GM12872 (cell line): ENCODE results near the gene PCSK4.
A peak's percentile ranks its signal among the peaks of the same experiment; 100 is the strongest.

Experiments used
- CTCF ChIP-seq: IDR thresholded peaks from 3 replicates; pipeline ENCODE4 v1.5.1; 2011; ENCODE audit warnings: low read depth, mild to moderate bottlenecking, low read length, moderate library complexity; ENCODE audit not compliant: insufficient read depth

PCSK4 gene

GRCh38 chr19:1516395-1516753 is 26.2 kb upstream of the PCSK4 start:
- TF ChIP-seq CTCF, result no peak

GRCh38 chr19:1514986-1515721 is 25.0 kb upstream of the PCSK4 start:
- no peak for TF ChIP-seq CTCF

- TF ChIP-seq CTCF, result no peak
Observed at GRCh38 chr19:1514295-1514661, 24.1 kb upstream of the PCSK4 start.

- peak; percentile 60 for TF ChIP-seq CTCF
Observed at GRCh38 chr19:1513499-1514294, 23.5 kb upstream of the PCSK4 start.

- TF ChIP-seq CTCF, result no peak
Observed at GRCh38 chr19:1512671-1513498, 22.7 kb upstream of the PCSK4 start, which contains the start of gene ADAMTSL5. TSS of gene ADAMTSL5 (minus strand) at chr19:1513019. CDS start at chr19:1510943, 2,076 bp downstream.

- no peak for TF ChIP-seq CTCF
Observed at GRCh38 chr19:1511318-1512317, 21.5 kb upstream of the PCSK4 start.
